ENCODE measurements around the gene ZNF530.
A peak's percentile ranks its signal among the peaks of the same experiment; 100 is the strongest.

ZNF530 gene

GRCh38 chr19:57633832-57634131 lies 34.1 kb downstream of the ZNF530 start:
- H3K4me3 ChIP-seq (ENCODE audit: low read depth, low read length): peak overlapping the region; percentile 85
- no peak for DNase-seq (ENCODE audit: low read depth)
- TF ChIP-seq CTCF (IDR thresholded peaks at IDR 0.05; ENCODE audit: control insufficient read depth, extremely low read depth, insufficient read depth): no peak

GRCh38 chr19:57637379-57637778 lies 37.7 kb downstream of the ZNF530 start:
- H3K4me3 ChIP-seq (ENCODE audit: low read depth, low read length): no peak overlapping the region
- TF ChIP-seq CTCF (IDR thresholded peaks at IDR 0.05; ENCODE audit: control insufficient read depth, extremely low read depth, insufficient read depth): no peak
- DNase-seq (ENCODE audit: low read depth): no peak

- H3K4me3 ChIP-seq (ENCODE audit: low read depth, low read length): no peak overlapping the region
- no peak for DNase-seq (ENCODE audit: low read depth)
Observed at GRCh38 chr19:57641715-57642234, 42.1 kb downstream of the ZNF530 start.

GRCh38 chr19:57642396-57643046 lies 42.8 kb downstream of the ZNF530 start:
- no peak for TF ChIP-seq CTCF (IDR thresholded peaks at IDR 0.05; ENCODE audit: control insufficient read depth, extremely low read depth, insufficient read depth)
- DNase-seq (ENCODE audit: low read depth): peak; percentile 72
- H3K4me3 ChIP-seq (ENCODE audit: low read depth, low read length): no peak overlapping the region

More at GRCh38 chr19:57641715-57642234, 42.1 kb downstream of the ZNF530 start:
- TF ChIP-seq CTCF (IDR thresholded peaks at IDR 0.05; ENCODE audit: control insufficient read depth, extremely low read depth, insufficient read depth): no peak

- no peak for DNase-seq (ENCODE audit: low read depth)
- no peak for TF ChIP-seq CTCF (IDR thresholded peaks at IDR 0.05; ENCODE audit: control insufficient read depth, extremely low read depth, insufficient read depth)
- H3K4me3 ChIP-seq (ENCODE audit: low read depth, low read length): no peak overlapping the region
Observed at GRCh38 chr19:57643734-57644133, 44.0 kb downstream of the ZNF530 start.

- no peak for TF ChIP-seq CTCF (IDR thresholded peaks at IDR 0.05; ENCODE audit: control insufficient read depth, extremely low read depth, insufficient read depth)
- no peak for DNase-seq (ENCODE audit: low read depth)
- H3K4me3 ChIP-seq (ENCODE audit: low read depth, low read length): no peak overlapping the region
Observed at GRCh38 chr19:57648331-57649003, 48.8 kb downstream of the ZNF530 start.

- H3K4me3 ChIP-seq (ENCODE audit: low read depth, low read length): no peak overlapping the region
- no peak for TF ChIP-seq CTCF (IDR thresholded peaks at IDR 0.05; ENCODE audit: control insufficient read depth, extremely low read depth, insufficient read depth)
- DNase-seq (ENCODE audit: low read depth): no peak
Observed at GRCh38 chr19:57651654-57651996, 51.9 kb downstream of the ZNF530 start.

Measured in LNCaP clone FGC (cell line).